Body of pancreas (tissue), 4 donors: ENCODE results near the gene DPH1. TPM values are rescaled to one million over a fixed set of nuclear protein-coding genes. Genes with fewer than 3 reads are reported as not detected.

Source experiments
- ATAC-seq: fragments of 150-250 bp; one replicate; pipeline ENCODE4 v1.9.1; 2016
- DNase-seq, 4 donors: peaks; one replicate each; pipeline ENCODE4 v3.0.0-alpha.2; 2019
- H3K27ac ChIP-seq, 4 donors: fragments of 200-600 bp; sonication (generic); 1 replicate in 3 of 4; 2 replicates in 1 of 4; pipeline versions ENCODE4 v1.5.1 to v1.6.1; 2016 to 2019; ENCODE audit warnings: mild to moderate bottlenecking in 1 of 4, mixed read lengths in 1 of 4, moderate library complexity in 1 of 4
- H3K27me3 ChIP-seq, 2 donors: fragments of 200-600 bp; sonication (generic); one replicate each; pipeline ENCODE4 v1.6.0; 2016; ENCODE audit warnings: mild to moderate bottlenecking in 1 of 2
- H3K36me3 ChIP-seq, 2 donors: fragments of 200-600 bp; sonication (generic); replicated peaks in 1 of 2; 2 replicates each; pipeline ENCODE4 v1.5.1; 2016; ENCODE audit warnings: low read depth in 2 of 2; ENCODE audit not compliant: insufficient read depth in 1 of 2
- H3K4me1 ChIP-seq: fragments of 200-600 bp; sonication (generic); one replicate; pipeline ENCODE4 v1.6.0; 2016
- H3K4me3 ChIP-seq, 2 donors: fragments of 200-600 bp; sonication (generic); 1 replicate in 1 of 2; 2 replicates in 1 of 2; pipeline ENCODE4 v1.5.1; 2016 to 2019
- H3K9me3 ChIP-seq, 3 donors: fragments of 200-600 bp; sonication (generic); 1 replicate in 2 of 3; 2 replicates in 1 of 3; pipeline ENCODE4 v1.5.1; 2016
- CTCF ChIP-seq, 7 experiments: fragments of 450-650 bp in 4 of 7; fragments of 200-600 bp in 3 of 7; sonication (generic) in 3 of 7; IDR thresholded peaks; one replicate each; pipeline ENCODE4 v1.5.1; 2016 to 2019; ENCODE audit warnings: antibody characterized with exemption in 7 of 7
- POLR2A ChIP-seq, 3 donors: fragments of 450-650 bp; IDR thresholded peaks; one replicate each; pipeline ENCODE4 v1.6.1; 2016; ENCODE audit warnings: antibody characterized with exemption in 3 of 3, mild to moderate bottlenecking in 2 of 3
- WGBS, 2 donors: methylation state at CpG; one replicate each; pipeline ENCODE4 v1.1.5; 2017; 5-methylcytosine and 5-hydroxymethylcytosine counted together
- intact Hi-C: fragments of 100-400 bp; cut with DNase I; formaldehyde crosslinking; loops from one replicate; pipeline ENCODE4 v1.15.1; 2023
- microRNA counts, 2 donors: library from miRNA; unstranded; fragments of <30 nt; microRNA quantifications; one replicate each; lab custom pipeline; 2017
- microRNA-seq, 2 donors: library from miRNA; unstranded; fragments of <30 nt; microRNA quantifications; one replicate each; pipeline ENCODE4, GENCODE V29; 2016; ENCODE audit warnings: borderline number of aligned reads in 2 of 2, borderline replicate concordance in 2 of 2
- small RNA-seq: library from RNA; depleted of rRNA; stranded (forward); fragments of <200 nt; gene quantifications from one replicate; pipeline ENCODE3, GENCODE V24; 2016
- total RNA-seq, 2 donors: library from RNA; depleted of rRNA; stranded (reverse); fragments of >200 nt; gene quantifications; one replicate each; pipeline ENCODE4 v1.1.0, GENCODE V29; 2016

The DPH1 gene
- total RNA-seq, 2 donors from 2014 or later: 34.8 to 77.8 TPM

GRCh38 chr17:2090804-2091534 lies 61.0 kb downstream of the DPH1 start:
- Histone ChIP-seq H3K4me1 (peaks cover 26% of the 10 kb centered on the region), H3K4me3 (no peak overlapping the region), H3K9me3 (no peaks in the 10 kb centered on the region), H3K36me3 (no peaks in the 10 kb centered on the region), H3K27ac (peak overlapping the region in 1 of 4 donors; percentile 15), H3K27me3 (no peaks in the 10 kb centered on the region)
- TF ChIP-seq POLR2A (IDR thresholded peaks at IDR 0.05): no peak
- TF ChIP-seq CTCF (IDR thresholded peaks at IDR 0.05): no peak
- ATAC-seq (peak; percentile 28), DNase-seq (peak in 2 of 4 donors; percentile 35 to 53)
- WGBS, 2 donors: 51 to 82% methylated on average over 2 of the region's 2 CpGs
- intact Hi-C loops: loop anchor here (10.0 kb wide), 1 partner anchor 154 kb away; no protein-coding TSS in a partner anchor

- Histone ChIP-seq H3K27me3 (no peaks in the 10 kb centered on the region), H3K4me3 (no peak overlapping the region), H3K36me3 (no peaks in the 10 kb centered on the region), H3K27ac (no peak overlapping the region), H3K4me1 (peaks cover 26% of the 10 kb centered on the region), H3K9me3 (no peaks in the 10 kb centered on the region)
- ATAC-seq (no peak), DNase-seq (no peak)
- no peak for TF ChIP-seq POLR2A (IDR thresholded peaks at IDR 0.05)
- no peak for TF ChIP-seq CTCF (IDR thresholded peaks at IDR 0.05)
- intact Hi-C loops: loop anchor here (10.0 kb wide), 1 partner anchor 153 kb away; no protein-coding TSS in a partner anchor
- WGBS, 2 donors: 93 to 100% methylated on average over 4 of the region's 4 CpGs
Measured at GRCh38 chr17:2092253-2092652, 62.3 kb downstream of the DPH1 start.

GRCh38 chr17:2093349-2093748 lies 63.4 kb downstream of the DPH1 start:
- no peak overlapping the region for H3K4me3 ChIP-seq
- peaks cover 22% of the 10 kb centered on the region for H3K4me1 ChIP-seq
- no peak for TF ChIP-seq CTCF (IDR thresholded peaks at IDR 0.05)
- TF ChIP-seq POLR2A (IDR thresholded peaks at IDR 0.05): no peak
- DNase-seq (peak; percentile 34 to 78 (median 60)), ATAC-seq (peak; percentile 51)
- H3K36me3 ChIP-seq: no peaks in the 10 kb centered on the region
- H3K9me3 ChIP-seq: no peaks in the 10 kb centered on the region
- WGBS, 2 donors: 20 to 31% methylated on average over 4 to 5 of the region's 5 CpGs
- H3K27ac ChIP-seq: peak overlapping the region in 2 of 4 donors; percentile 27 to 29
- intact Hi-C loops: loop anchor here (10.0 kb wide), 1 partner anchor 151 kb away; no protein-coding TSS in a partner anchor
- H3K27me3 ChIP-seq: no peaks in the 10 kb centered on the region

MicroRNA genes within 50 kb of the gene (microRNA counts, 767-probe panel; counts per million panel counts)
- microRNA hsa-miR-132-3p (lab: Ali Mortazavi, UCI) (4,801 to 6,604 counts per million in 2 donors), microRNA hsa-miR-212-3p (lab: Ali Mortazavi, UCI) (0 to 736 counts per million in 2 donors)

Small RNAs within 50 kb of the gene (microRNA-seq; reads per million reads assigned to microRNA genes)
- gene MIR132: 624 to 1,014 reads per million in 2 donors
- 23.7 to 27.8 reads per million in 2 donors for gene MIR212

Small RNAs within 50 kb of the gene (small RNA-seq; reads per million reads assigned to genes)
- not detected for gene AC090617.9
- gene MIR132: 2.4 reads per million, percentile 74 among the genes with 10 or more reads in this experiment
- 0.80 reads per million, percentile 23 among the genes with 10 or more reads in this experiment for gene MIR212
- not detected for gene OVCA2

Other genes starting within 250 kb of the DPH1 start
- gene SMYD4, start 200.3 kb upstream of the DPH1 start, total RNA-seq: 1 to 10 TPM; 4.0 to 7.0 TPM
- gene RPA1, start 200.1 kb upstream of the DPH1 start, total RNA-seq: 10 to 100 TPM in 1 of 2 donors, 1 to 10 TPM in 1; 8.9 to 11.9 TPM
- gene RTN4RL1, start 4.8 kb upstream of the DPH1 start, total RNA-seq: 1 to 10 TPM; 3.1 to 3.6 TPM
- gene OVCA2, start 11.9 kb downstream of the DPH1 start, total RNA-seq: 10 to 100 TPM; 17.1 to 36.3 TPM
- gene HIC1, start 24.9 kb downstream of the DPH1 start, total RNA-seq: 10 to 100 TPM in 1 of 2 donors, 1 to 10 TPM in 1; 9.6 to 18.1 TPM